GM18870 (cell line): ENCODE data around the gene ARMC6.

ENCODE experiments used
- ATAC-seq: cut with Tn5 transposase; IDR thresholded peaks from one replicate; pipeline ENCODE4 v1.9.1; 2021; ENCODE audit warnings: moderate library complexity; ENCODE audit not compliant: unreplicated experiment

Gene ARMC6

DNA sequence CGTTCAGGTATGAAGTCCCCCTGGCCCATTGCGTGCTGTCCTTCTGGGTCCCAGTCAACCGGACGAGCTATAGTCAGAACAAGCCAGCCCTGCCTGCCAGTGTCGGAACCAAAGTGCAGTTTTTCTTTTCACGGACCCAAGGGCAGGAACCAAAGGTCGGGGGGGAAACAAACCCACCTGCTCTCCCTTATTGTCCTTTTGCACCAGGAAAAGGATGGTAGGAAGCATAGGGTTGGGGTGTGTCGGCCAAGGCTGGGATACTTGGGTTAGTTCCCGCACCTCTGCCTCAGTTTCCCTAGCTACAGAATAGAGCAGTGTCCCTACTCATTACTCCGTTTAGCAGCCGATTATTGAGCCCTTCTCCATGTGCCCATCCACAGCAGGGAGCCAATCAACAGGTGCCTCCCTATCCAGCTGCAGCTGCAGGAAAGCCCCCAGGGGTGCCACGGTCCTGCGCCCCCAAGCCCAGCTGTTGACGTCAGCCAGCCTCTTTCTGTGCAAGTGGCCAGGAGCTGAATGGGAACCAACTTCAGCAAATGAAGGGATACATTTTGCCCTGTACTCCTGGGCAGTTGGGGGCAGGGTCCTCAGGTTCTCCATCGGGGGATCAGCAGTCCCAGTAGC, 21.0 kb downstream of the ARMC6 start:
- ATAC-seq: no peak

DNA sequence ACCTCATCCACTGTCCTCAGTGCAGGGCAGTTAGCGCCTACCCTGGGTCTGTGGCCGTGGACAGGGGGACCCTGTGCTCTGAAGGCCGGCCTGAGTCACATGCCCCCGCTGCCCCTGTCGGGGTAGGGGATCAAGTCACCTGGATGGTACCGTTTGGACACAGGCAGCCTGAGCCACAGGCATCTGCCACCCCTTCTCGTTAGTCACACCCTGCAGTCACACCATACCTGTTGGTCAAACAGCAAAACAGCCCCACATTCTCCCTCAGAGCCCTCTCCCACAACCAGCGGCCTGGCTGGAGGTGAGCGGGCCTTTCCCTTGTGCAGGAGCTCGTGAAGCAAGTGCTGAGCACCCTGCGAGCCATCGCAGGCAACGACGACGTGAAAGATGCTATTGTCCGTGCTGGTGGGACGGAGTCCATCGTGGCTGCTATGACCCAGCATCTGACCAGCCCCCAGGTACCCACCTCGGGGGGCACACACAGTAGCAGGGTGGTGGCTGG, 21.6 kb downstream of the ARMC6 start:
- ATAC-seq: no peak

DNA sequence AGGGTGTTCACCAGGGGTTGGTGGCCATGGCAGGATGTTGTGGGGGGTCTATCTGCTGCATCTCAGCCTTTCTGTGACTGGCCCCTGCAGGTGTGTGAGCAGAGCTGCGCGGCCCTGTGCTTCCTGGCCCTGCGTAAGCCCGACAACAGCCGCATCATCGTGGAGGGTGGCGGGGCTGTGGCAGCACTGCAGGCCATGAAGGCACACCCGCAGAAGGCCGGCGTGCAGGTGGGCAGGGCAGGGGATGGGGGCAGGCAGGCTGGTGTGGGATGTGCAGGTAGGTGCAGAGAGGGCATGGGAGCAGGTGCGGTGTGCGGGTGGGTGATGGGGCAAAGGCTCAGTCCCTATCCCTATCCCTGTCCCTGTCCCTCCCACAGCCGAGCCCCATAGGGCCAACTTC, 22.3 kb downstream of the ARMC6 start:
- no peak for ATAC-seq

DNA sequence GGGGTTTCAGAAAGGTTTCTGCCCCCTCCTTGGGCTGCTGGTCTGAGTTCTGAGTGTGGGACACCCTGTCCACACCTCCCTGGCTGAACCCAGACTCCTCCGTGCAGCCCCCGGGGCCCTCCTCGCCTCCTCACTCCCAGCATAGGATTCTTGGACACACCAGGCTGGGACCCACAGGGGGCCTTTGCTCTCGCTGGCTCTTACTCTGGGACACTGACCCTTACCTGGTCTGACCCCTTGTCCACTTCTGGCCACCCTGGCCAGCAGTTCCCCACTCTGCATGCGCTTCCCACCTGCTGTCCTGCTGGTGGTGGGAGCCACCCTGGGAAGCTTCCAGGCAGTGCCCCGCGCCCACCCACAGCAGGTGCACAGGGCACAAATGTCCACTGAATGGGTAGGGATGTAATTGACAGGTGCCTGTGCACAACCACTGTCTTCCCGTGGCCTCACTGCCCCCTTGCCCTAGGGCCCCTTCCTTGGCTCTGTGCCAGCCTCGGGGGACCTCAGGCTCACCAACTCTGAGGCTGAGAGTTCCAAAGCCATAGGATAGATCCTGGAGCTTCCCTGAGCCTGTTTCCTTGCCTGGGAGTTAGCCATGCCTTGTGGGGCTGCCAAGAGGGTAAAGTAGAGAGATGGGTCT, 23.4 kb downstream of the ARMC6 start:
- ATAC-seq: no peak

DNA sequence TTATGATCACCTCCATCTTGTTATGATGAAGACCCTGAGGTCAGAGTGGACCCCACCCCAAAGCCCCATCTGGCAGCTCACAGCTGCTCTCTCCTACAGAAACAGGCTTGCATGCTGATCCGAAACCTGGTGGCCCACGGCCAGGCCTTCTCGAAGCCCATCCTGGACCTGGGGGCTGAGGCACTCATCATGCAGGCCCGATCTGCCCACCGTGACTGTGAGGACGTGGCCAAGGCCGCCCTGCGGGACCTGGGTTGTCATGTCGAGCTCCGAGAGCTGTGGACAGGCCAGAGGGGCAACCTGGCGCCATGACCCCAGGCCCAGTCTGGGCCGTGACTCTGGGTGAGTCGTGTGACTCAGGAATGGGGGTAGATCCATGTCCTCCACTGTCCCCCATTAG, 23.9 kb downstream of the ARMC6 start:
- no peak for ATAC-seq

DNA sequence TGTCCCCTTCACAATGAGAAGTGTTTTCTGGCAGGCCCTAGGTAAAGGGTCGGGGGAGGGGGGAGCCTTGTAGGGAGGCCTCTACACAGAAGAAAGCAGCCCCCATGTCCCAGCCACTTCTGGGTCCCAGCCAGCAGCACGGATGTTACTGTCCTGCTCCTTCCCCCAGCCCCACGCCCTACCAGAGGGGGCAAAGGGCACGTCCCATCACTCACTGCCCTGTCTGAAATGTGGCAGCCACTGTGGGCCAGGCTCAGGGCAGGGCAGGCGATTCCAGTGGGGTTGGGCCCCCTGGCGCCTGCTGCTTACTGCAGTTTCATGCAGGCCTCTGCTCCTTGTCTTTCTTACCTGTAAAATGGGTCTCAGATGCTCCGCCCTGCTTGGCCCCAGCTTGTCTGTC, 24.3 kb downstream of the ARMC6 start:
- no peak for ATAC-seq

DNA sequence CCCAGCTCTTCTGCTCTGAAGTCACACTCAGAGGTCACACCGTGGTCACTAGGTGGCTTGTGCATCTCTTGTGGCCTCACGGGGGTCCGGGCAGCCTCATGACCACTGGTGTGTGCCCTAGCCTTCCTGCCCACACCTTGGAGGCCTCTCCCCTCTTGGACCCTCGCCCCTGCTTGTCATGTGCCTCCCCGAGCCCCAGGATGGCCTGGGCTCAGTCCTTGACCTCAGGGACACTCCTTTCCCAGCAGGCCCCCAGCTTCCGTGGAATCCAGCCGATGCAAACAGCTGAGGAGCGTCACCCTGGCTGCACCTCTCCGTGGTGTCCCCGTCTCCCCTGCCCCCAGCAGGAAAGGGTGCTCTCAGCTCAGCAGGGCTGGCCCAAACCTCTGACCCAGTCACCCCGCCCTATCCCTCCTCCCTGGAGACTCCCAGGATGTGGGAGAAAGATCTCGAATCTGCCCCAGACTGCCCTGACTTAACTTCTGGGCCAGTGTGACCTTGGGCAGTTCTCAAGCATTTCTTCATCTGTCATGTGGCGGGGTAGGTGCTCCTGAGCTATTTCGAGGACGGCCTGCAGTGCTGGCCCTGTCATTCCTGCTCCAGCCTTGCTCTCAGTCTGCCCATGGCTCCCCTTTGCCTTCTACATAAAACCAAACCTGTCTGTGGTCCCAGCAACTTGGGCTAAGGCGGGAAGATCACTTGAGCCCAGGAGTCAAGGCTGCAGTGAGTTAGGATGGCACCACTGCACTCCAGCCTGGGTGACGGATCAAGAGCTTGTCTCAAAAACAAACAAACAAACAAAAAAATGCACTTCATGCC, 25.8 kb downstream of the ARMC6 start:
- no peak for ATAC-seq

DNA sequence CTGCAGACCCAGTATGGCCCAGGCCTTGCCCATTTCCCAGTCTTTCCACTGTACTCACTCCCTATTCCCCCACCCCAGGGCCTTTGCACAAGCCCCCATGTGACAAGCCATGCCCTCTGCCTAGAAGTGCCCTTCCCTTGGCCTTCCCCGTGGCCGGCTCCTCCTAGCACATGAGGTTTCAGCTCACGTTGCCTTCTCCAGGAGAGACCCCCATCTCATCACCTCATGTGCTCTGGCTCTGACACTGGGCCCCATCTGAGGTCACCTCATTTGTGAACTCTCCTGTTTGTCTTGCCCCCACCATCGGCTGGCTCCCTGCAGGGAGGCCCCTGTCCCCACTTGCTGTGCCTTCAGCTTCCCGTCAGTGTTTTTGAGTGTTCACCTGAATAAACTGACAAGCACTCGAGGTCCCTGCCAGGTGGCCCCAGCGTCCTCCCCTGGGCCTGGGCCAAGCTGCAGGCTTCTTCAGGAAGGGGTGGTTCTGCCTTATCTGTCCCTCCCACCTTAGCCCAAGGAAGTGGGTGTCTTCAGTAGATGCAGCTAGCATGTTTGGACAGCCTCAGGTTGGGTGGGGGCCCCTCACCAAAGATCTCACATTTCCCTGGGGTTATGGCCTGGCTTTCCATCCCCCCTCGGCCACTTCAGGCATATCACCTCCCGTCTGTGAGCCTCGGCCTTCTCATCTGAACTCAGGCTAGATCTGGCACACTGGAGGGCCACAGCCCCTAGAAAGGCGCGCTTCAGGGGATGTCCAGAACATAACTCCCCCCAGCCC, 26.6 kb downstream of the ARMC6 start:
- ATAC-seq: no peak

DNA sequence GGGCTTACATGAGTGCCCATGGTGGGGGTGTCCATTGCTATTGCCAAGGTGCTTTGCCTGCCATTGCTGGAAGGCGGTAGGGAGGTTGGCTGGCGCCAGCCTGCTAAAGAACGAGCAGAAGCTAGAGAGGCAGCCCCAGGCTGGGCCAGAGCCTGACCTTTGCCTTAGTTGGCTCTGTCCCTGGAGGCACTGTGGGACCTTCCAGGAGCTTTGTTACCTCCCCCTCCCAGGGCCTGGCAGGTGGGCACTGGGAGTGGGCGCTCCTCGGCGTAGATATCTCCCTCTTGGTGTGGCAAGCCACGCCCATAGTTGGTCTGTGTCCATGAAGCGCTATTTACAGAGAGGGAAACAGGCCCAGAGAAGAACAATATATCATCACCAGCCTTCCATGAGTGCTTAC, 28.1 kb downstream of the ARMC6 start:
- ATAC-seq: no peak

DNA sequence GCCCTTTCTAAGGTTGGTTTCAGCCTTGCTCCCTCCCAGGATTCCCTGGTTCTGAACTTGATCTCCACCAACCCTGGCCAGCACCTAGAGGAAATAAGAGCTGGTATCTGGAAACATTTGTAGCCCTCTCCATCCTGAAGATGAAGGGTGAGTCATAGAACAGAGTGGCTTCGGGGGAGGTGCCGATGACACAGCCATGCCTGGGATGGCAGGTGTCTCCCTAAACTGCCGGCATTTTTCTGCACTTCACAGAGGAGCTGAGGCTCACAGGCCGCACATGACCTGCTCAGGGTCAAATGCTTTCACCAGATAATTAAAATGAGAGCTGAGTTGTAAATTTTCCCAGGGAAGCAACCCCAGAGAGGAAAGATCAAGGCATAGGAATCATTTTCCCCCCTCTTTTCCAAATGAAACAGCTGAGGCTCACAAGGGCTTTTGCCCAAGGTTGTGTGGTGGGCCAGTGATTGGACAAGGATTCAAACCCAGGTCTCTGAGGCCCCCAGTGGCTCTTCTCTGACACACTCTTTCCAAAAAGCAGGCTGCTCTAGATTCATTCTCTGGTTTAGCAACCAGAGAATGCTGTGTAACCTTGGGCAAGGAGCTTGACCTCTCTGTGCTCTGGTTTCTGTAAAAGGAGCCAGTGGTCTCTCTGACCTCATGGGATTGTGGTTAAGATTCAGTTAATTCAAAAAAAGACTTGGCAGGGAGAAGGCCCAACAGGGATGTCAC, 29.2 kb downstream of the ARMC6 start:
- no peak for ATAC-seq

DNA sequence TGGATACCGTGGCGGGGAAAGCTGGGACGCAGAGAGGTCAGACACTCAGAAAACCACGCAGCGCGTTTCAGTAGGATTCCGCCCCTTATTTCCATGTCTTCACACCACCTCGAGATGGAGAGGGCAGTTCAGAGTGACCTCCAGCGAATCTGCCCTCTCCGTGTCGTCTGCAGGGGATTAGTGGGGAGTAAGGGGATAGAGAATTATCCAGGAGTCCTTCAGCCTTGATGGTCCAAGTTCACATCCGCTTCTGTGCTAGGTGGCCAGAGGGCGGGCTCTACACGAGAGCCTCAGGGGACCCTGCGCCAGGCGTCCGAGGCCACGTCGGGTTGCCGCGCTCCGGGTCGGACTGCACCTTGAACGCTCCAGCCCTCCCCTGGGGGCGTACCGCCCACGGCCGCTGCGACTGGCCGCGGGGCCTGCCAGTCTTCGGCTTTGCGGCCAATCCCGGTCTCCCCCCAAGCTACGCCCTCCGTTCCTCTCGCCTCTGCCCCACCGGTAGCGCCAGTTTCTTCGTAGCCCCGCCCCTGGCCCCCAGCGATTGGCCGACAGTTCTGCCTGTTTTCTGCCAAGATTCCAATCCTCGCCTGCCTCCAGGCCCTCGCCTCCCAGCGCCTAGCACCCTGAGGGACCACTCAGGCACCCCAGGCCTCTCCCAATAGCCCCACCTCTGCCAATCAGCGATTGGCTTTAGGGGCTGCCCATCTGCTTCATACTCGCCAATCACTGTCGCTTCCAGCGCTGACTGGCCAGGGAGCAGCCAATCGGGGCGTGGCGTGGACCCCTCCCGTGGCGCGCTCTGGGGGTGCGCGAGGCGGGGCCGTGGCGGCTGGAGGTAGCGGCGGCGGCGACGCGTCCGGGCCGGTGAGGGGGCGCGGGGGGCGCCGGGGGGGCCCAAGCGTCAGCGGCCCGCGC, 30.0 kb downstream of the ARMC6 start, which contains the start of gene SLC25A42:
TSS of gene SLC25A42 (plus strand) at position 812 of the 915 bp plus-strand sequence. CDS start 32,131 bp downstream, outside the sequence.
- ATAC-seq: peak; percentile 91

DNA sequence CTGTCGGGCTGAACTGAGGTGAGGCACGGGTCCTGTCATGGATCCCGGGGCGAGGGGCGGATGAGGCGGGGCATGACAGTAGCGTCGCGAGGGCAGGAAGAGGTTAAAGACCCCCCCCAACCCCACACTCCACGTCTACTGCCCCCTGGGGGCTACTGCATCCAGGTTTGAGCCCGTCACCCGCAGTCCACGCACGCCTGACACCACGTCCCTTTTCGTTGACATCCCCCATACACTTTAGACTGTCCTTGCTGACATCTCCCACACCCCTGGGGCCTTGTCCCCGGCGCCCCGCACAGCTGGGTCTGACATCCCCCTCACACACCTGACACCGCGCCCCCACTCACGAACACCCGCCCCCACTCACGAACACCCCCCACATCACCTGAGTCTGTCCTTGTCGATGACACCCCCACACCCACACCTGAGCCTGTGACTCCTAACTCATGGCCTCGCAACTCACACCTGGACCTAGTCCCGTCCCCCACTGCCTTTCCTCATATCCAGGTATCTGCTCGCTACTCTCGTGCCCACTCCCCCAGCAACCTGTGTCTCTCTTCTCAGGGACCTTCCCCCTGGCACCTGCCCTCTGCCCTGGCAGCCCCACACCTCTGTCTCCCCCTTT, 30.8 kb downstream of the ARMC6 start:
- no peak for ATAC-seq

DNA sequence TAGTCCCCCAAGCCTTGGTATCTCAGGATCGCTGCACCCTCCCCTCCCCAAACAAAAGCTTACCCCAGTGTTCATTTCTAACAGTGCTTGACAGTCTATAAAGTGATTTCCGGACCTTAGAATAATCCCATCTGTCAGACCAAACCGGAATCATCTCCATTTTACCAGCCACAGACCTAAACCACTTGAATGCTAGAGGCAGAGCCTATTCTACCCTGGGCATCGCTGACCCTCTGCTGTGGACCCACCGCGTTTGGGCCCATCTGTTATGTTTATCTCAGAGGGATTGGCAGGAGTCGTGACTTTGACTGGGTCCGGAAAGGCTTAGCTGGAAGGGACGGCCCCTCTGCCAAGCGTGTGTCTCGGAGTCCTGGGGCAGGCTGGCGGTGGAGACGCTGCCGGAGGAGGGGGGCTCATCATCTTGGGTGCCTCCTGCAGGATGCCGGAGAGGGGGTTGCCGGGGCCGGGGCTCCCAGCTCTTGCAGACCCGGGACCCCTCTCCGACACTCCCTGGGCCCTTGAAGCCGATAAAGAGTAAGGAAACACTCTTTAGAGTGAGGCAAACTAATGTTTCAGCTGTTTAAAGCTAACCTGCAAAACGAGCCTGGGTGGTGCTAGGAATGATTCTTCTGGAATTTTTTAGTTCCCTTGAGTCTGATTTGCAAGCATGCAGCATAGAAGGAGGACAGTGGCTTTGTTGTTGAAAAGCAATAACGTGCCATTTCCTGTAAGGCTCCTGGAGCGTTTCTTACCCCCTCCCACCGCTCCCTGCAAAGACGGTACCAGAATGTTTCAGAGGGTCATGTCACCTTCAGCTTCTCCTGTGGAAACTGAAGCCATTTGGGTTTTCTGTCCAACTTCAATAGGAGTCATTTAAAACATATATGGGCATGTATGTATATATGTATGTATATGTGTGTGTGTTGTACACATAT, 31.7 kb downstream of the ARMC6 start:
- no peak for ATAC-seq

DNA sequence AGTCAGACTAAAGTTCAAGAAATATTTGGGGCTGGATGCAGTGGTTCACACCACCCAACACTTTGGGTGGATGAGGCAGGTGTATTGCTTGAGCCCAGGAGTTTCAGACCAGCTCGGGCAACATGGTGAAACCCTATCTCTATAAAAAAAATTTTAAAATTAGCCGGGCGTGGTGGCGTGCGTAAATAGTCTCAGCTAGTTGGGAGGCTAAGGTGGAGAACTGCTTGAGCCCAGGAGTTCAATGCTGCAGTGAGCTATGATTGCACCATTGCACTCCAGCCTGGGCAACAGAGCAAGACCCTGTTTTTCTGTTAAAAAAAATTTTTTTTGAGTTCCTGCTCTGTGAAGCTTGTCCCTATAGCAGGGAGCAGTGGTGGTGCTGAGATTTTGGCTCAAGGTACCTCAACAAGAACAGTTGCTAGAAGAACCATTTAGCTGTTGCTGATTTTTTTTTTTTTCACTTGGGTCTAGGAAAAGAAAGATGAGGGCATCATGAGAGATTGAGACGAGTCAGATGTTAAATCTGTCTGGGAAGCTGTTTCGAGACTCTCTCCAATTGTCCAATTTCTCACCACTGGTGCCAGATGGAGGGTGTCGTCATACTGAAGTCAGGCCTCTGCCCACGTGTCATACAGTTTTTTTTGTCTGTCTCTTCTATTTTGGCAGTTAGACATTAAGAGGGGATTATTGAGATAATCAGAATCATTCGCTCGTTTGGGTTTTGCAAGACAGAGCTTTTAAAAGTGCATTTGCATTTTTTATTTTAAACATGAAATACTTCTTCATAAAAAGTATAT, 34.1 kb downstream of the ARMC6 start:
- no peak for ATAC-seq

DNA sequence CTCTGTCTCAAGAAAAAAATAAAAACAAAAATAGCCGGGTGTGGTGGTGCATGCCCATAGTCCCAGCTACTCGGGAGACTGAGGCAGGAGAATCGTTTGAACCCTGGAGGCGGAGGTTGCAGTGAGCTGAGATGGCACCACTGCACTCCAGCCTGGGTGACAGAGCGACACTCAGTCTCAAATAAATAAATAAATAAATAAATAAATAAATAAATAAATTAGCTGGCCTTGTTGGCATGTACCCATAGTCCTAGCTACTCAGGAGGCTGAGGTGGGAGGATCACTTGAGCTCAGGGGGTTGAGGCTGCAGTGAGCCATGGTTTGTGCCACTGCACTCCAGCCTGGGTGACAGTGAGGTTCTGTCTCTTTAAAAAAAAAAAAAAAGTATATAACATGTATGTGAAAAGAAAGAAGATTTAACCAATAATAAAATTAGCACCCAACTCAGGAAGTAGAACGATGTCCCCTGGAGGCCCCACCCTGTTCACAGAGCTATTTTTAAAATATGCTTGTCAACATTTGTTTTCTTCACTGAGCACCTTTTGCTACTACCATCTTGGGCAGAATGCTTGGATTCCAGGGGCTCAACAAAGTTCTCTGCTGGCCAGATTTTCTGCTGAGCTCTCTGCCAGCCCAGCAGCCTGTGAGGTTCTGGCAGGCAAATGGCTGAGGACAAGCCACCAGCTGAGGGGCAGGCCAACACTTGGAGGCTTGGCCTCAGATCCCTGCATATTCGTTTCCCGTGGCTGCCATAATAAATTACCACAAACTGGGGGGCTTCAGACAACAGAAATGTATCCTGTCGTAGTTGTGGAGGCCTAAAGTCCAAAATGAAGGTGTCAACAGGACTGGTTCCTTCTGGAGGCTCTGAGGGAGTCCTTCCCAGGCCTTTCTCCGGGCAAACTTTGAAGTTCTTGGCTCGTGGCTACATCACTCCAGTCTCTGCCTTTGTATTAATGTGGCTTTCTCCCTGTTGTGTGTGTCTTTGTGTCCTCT, 35.6 kb downstream of the ARMC6 start:
- ATAC-seq: no peak

DNA sequence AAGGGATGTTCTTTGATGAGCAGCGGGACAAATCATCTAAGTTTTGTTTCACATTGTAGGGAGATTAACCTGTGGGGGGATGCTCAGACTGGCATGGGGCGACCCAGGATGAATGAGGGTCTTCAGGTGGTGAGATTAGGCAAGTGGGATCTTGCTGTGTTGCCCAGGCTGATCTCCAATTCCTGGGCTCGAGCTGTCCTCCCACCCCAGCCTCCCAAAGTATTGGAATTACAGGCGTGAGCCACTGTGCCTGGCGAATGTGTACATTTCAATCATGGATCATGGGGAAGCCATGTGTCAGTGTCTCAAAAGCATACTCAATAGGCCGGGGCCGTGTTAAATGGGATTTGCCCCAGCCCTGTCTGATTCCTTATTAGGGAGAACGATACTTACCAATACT, 38.5 kb downstream of the ARMC6 start:
- no peak for ATAC-seq
